HL-60/S4 treated with retinoic acid at 250 ng/mL for 4 days and 3 days (cell line): ENCODE measurements around the gene RIMS4.

Experiments used
- in situ Hi-C: fragments of 300-500 bp; cut with MboI; formaldehyde crosslinking; loops from 2 replicates; pipeline ENCODE4 v1.7.0; 2022; ENCODE audit warnings: low sequenced_read_pairs

The RIMS4 gene

GRCh38 chr20:44704551-44704971 lies 105.8 kb downstream of the RIMS4 start:
- in situ Hi-C loops: no loop called here

GRCh38 chr20:44703956-44704488 lies 106.3 kb downstream of the RIMS4 start:
- in situ Hi-C loops: no loop called here

GRCh38 chr20:44703183-44703925 lies 107.0 kb downstream of the RIMS4 start:
- in situ Hi-C loops: no loop called here

- in situ Hi-C loops: no loop called here
Measured at GRCh38 chr20:44702776-44703175, 107.6 kb downstream of the RIMS4 start.

- in situ Hi-C loops: no loop called here
Measured at GRCh38 chr20:44701858-44702256, 108.5 kb downstream of the RIMS4 start.
